ENCODE measurements around the gene PIAS1.
"Not testable (repeated sequence)": the region's sequence is repeated elsewhere in the genome, so short reads cannot be mapped to it uniquely, and the experiment has no call there.

PIAS1 gene

GRCh38 chr15:68053701-68054627 is at the start of gene PIAS1:
Gene PIAS1 (plus strand): TSS chr15:68054315. CDS start chr15:68054327, 12 bp downstream.
- DNase-seq (ENCODE audit: low read depth), result peak; percentile 90

DNA sequence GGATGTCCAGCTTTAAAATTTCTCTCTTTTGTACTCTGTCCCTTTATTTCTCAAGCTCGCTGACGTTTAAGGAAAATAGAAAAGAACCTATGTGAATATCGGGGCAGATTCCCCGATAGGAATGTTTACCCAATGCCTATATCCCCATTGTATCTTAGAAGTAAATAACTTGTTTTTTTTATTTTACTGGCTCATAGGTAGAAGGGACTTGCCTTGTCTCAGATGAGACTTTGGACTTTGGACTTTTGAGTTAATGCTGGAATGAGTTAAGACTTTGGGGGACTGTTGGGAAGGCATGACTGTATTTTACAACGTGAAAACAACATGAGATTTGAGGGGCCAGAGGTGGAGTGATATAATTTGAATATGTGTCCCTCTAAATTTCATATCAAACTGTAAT is 46.5 kb upstream of the PIAS1 start:
- DNase-seq (ENCODE audit: low read depth), result not testable (repeated sequence)

- DNase-seq (ENCODE audit: low read depth), result no peak
Measured at GRCh38 chr15:68010361-68011153, 43.6 kb upstream of the PIAS1 start.

DNA sequence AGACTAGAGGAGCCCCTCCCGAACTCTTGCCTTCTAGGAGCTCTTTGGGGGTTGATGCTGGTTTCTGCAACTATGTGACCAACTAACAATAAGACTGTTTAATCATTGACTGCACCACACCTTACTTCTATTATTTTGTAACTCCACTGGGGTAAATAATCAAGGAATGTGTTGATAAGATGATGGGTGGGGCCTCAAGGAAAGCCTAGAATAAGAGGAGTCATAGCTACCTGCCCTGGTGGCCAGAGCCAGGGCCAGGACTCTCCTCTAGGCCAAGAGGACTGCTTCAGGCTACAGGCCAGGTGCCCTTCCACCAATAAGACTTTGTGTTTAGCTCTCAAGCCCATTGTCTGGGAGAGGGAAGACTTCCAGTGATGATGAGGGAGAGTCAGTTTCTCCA is 41.2 kb upstream of the PIAS1 start:
- DNase-seq (ENCODE audit: low read depth), result no peak

- no peak for DNase-seq (ENCODE audit: low read depth)
Measured at GRCh38 chr15:68014219-68014618, 39.9 kb upstream of the PIAS1 start.

DNA sequence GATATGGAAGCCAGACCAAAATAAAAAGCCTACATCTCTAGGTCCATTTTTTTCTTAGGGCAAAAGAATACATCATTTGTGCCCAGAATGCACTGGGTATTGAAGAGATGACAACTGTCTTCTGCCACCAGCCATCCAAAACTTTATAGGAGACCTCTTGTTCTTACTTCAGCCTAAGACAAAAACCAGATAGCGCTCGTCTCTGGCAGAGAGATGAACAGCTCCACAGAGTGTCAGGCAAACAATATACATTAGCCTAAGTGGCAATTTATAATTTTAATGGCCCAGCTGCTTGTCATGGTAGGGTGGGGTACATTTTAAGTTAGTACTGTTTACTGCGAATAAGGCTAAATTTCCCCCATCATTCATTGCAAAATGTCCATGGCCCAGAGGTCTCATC is 38.9 kb upstream of the PIAS1 start:
- no peak for DNase-seq (ENCODE audit: low read depth)

- no peak for DNase-seq (ENCODE audit: low read depth)
Measured at GRCh38 chr15:68017201-68017600, 36.9 kb upstream of the PIAS1 start.

GRCh38 chr15:68018797-68019444 is 35.2 kb upstream of the PIAS1 start:
- DNase-seq (ENCODE audit: low read depth), result no peak

- no peak for DNase-seq (ENCODE audit: low read depth)
Measured at GRCh38 chr15:68019814-68020525, 34.1 kb upstream of the PIAS1 start.

DNA sequence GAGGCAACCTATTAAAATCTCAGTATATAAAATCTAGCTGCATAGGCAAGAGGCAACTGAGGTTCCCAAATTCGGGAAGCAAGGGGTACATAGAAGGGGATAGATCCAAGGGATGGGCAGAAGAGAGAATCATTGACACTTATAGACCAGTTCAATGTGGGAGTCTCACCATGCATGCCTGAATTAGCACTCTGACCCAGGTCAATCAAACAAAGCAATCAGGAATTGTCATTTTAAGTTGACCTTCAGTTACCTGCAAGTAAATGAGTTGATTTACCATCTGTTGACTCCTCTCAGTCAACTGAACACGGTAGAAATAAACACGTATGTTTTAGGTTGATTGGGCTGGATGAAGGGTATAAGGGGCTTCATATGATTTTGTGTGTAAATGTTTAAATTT is 33.4 kb upstream of the PIAS1 start:
- DNase-seq (ENCODE audit: low read depth), result no peak

GRCh38 chr15:68022061-68022460 is 32.1 kb upstream of the PIAS1 start:
- DNase-seq (ENCODE audit: low read depth), result no peak

- no peak for DNase-seq (ENCODE audit: low read depth)
Measured at GRCh38 chr15:68023307-68024101, 30.6 kb upstream of the PIAS1 start.

GRCh38 chr15:68025835-68026424 is 28.2 kb upstream of the PIAS1 start:
- DNase-seq (ENCODE audit: low read depth), result no peak

GRCh38 chr15:68027388-68027787 is 26.7 kb upstream of the PIAS1 start:
- DNase-seq (ENCODE audit: low read depth), result no peak

DNA sequence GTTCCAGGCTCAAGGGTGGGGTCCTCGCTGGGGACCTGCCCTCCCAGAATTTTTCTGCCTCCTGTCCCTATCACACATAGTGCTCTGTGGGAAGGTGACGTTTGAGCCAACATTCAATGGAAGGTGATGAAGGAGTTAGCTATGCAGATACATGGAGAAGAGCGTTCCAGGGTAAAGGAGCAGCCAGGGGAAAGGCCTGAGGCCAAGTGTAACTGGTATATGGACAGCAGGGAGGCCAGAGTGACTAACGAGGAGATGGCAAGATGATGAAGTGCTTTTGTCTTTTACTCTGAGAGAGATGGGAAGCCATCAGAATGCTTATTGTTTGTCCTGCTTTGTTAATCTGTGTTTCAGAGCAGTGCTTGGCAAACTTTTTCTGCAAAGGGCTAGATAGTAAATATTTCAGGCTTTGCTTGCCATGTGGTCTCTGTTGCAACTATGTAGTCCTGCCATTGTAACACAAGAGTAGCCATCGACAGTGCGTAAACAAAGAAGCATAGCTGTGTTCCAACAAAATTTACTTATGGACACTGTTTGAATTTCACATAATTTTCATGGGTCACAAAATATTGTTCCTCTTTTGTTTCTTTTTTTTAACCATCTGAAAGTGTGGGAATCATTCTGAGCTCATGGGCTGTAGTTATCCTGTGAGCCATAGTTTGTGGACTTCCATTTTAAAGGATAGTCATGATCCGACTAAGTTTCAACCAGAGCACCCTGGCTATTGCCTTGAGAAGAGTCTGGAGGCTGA is 25.8 kb upstream of the PIAS1 start:
- no peak for DNase-seq (ENCODE audit: low read depth)

DNA sequence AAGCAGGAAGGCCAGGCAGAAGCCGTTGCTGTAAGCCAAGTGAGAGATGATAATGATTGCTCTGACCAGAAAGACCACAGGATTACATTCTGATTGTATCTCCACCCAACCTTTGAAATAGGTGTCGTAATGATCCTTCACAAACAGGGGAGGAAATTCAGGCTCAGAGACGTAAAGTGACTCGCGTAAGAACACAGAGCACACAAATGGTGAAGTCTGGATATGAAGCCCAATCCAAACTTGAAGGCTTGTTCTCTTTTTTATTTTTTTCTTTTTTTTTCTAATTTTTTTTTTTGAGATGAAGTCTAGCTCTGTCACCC is 25.3 kb upstream of the PIAS1 start:
- no peak for DNase-seq (ENCODE audit: low read depth)

- no peak for DNase-seq (ENCODE audit: low read depth)
Measured at GRCh38 chr15:68029959-68030358, 24.2 kb upstream of the PIAS1 start.

- DNase-seq (ENCODE audit: low read depth), result no peak
Measured at GRCh38 chr15:68031404-68031803, 22.7 kb upstream of the PIAS1 start.

DNA sequence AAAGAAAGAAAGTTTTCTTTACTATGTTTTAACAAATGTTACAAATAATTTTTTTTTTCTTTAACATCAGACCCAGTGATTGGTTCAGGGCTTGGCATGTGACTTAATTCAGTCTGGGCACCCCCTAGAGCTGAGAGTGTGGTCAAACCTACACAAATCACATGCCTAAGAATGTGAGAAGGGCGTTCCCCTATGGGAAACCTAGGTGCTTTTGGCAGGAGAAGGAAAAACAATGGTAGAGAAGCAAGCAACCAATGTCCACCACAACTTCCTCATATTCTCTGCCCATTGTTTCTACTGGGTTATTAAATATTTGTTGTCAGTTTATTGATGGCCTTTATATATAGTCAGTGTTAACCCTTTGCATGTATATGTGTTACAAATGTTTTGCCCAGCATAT is 21.4 kb upstream of the PIAS1 start:
- no peak for DNase-seq (ENCODE audit: low read depth)

GRCh38 chr15:68034081-68034480 is 20.0 kb upstream of the PIAS1 start:
- no peak for DNase-seq (ENCODE audit: low read depth)
